Astrocyte (in vitro differentiated cells and primary cell): ENCODE data around the gene MYO1B. TPM values are rescaled to one million over a fixed set of nuclear protein-coding genes. Genes with fewer than 3 reads are reported as not detected.

Source experiments
- DNase-seq: peaks from one replicate; pipeline ENCODE4 v3.0.0-alpha.2; 2010; ENCODE audit warnings: low read depth
- FAIRE-seq: peaks from 2 replicates; lab custom pipeline; 2011; peaks lifted over from hg19 to GRCh38; lab: Jason Lieb, UNC
- H2AFZ ChIP-seq: 2 replicates; pipeline ENCODE4 v1.6.0; 2012; ENCODE audit warnings: low read depth, low read length, inconsistent platforms
- H3K27ac ChIP-seq: 2 replicates; pipeline ENCODE4 v1.5.1; 2011; ENCODE audit warnings: low read depth, low read length, inconsistent platforms
- H3K27me3 ChIP-seq: 2 replicates; pipeline ENCODE4 v1.6.0; 2011; ENCODE audit warnings: low read length, inconsistent platforms; ENCODE audit not compliant: insufficient read depth
- H3K36me3 ChIP-seq: 2 replicates; pipeline ENCODE4 v1.5.1; 2011; ENCODE audit warnings: low read length, inconsistent platforms; ENCODE audit not compliant: insufficient read depth
- H3K4me1 ChIP-seq: 2 replicates; pipeline ENCODE4 v1.5.1; 2011; ENCODE audit warnings: low read length, inconsistent platforms; ENCODE audit not compliant: insufficient read depth
- H3K4me2 ChIP-seq: 2 replicates; pipeline ENCODE4 v1.6.0; 2012; ENCODE audit warnings: low read length, inconsistent platforms
- H3K4me3 ChIP-seq: 2 replicates; pipeline ENCODE4 v1.5.1; 2011; ENCODE audit warnings: low read depth, mild to moderate bottlenecking, low read length, inconsistent platforms; ENCODE audit not compliant: insufficient read depth
- H3K79me2 ChIP-seq: 2 replicates; pipeline ENCODE4 v1.6.0; 2012; ENCODE audit warnings: mild to moderate bottlenecking, low read length, inconsistent platforms; ENCODE audit not compliant: insufficient read depth
- H3K9ac ChIP-seq: 2 replicates; pipeline ENCODE4 v1.6.0; 2012; ENCODE audit warnings: mild to moderate bottlenecking, low read length, inconsistent platforms
- H3K9me3 ChIP-seq: 2 replicates; pipeline ENCODE4 v1.5.1; 2012; ENCODE audit warnings: low read depth, mild to moderate bottlenecking, low read length, inconsistent platforms; ENCODE audit not compliant: insufficient read depth
- H4K20me1 ChIP-seq: 2 replicates; pipeline ENCODE4 v1.6.0; 2012; ENCODE audit warnings: low read length, inconsistent platforms; ENCODE audit not compliant: insufficient read depth
- H3K27ac Mint-ChIP-seq: one replicate; pipeline ENCODE4 v1.8.0; 2021; ENCODE audit warnings: mild to moderate bottlenecking, mixed read lengths; ENCODE audit not compliant: unreplicated experiment
- H3K27me3 Mint-ChIP-seq: one replicate; pipeline ENCODE4 v1.8.0; 2021; ENCODE audit warnings: low read depth, mixed read lengths; ENCODE audit not compliant: unreplicated experiment
- H3K36me3 Mint-ChIP-seq: one replicate; pipeline ENCODE4 v1.8.0; 2021; ENCODE audit warnings: low read depth, mixed read lengths; ENCODE audit not compliant: unreplicated experiment
- H3K4me1 Mint-ChIP-seq: one replicate; pipeline ENCODE4 v1.8.0; 2021; ENCODE audit warnings: low read depth, mixed read lengths; ENCODE audit not compliant: unreplicated experiment
- H3K4me3 Mint-ChIP-seq: one replicate; pipeline ENCODE4 v1.8.0; 2021; ENCODE audit warnings: mild to moderate bottlenecking, moderate library complexity, mixed read lengths; ENCODE audit not compliant: unreplicated experiment
- H3K9me3 Mint-ChIP-seq: one replicate; pipeline ENCODE4 v1.8.0; 2021; ENCODE audit warnings: mild to moderate bottlenecking, mixed read lengths; ENCODE audit not compliant: unreplicated experiment
- EZH2 ChIP-seq: IDR thresholded peaks from 2 replicates; pipeline ENCODE4 v1.6.1; 2012; ENCODE audit warnings: mild to moderate bottlenecking, low read length, inconsistent platforms; ENCODE audit not compliant: insufficient read depth
- total RNA-seq: library from RNA; stranded (reverse); gene quantifications from 2 replicates; pipeline ENCODE4 v1.2.1, GENCODE V29; 2021
- TF ChIP-seq, protein P1 (sequence below): IDR thresholded peaks from 2 replicates; pipeline ENCODE4 v1.5.1; 2011; ENCODE audit warnings: low read depth, mild to moderate bottlenecking, inconsistent platforms, low read length, moderate library complexity; ENCODE audit not compliant: insufficient read depth

MYO1B gene
- total RNA-seq, 1 donor from 2014 or later = 95.7 TPM

- Mint-ChIP-seq H3K9me3 (no peaks in the 10 kb centered on the region), H3K27ac (no peak overlapping the region), H3K27me3 (no peaks in the 10 kb centered on the region), H3K36me3 (no peaks in the 10 kb centered on the region), H3K4me3 (no peak overlapping the region), H3K4me1 (peaks cover 22% of the 10 kb centered on the region)
- no peak for FAIRE-seq
- TF ChIP-seq, protein P1, sequence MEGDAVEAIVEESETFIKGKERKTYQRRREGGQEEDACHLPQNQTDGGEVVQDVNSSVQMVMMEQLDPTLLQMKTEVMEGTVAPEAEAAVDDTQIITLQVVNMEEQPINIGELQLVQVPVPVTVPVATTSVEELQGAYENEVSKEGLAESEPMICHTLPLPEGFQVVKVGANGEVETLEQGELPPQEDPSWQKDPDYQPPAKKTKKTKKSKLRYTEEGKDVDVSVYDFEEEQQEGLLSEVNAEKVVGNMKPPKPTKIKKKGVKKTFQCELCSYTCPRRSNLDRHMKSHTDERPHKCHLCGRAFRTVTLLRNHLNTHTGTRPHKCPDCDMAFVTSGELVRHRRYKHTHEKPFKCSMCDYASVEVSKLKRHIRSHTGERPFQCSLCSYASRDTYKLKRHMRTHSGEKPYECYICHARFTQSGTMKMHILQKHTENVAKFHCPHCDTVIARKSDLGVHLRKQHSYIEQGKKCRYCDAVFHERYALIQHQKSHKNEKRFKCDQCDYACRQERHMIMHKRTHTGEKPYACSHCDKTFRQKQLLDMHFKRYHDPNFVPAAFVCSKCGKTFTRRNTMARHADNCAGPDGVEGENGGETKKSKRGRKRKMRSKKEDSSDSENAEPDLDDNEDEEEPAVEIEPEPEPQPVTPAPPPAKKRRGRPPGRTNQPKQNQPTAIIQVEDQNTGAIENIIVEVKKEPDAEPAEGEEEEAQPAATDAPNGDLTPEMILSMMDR = no peak
- no peak for TF ChIP-seq EZH2
- no peaks in the 10 kb centered on the region for H3K36me3 ChIP-seq
- no peak overlapping the region for H3K27ac ChIP-seq
- H4K20me1 ChIP-seq = no peaks in the 10 kb centered on the region
- no peak overlapping the region for H3K4me2 ChIP-seq
- H3K9ac ChIP-seq = no peak overlapping the region
- H2AFZ ChIP-seq = no peak overlapping the region
- H3K9me3 ChIP-seq = no peaks in the 10 kb centered on the region
- H3K4me3 ChIP-seq = no peak overlapping the region
- no peaks in the 10 kb centered on the region for H3K79me2 ChIP-seq
- no peak for DNase-seq
- no peaks in the 10 kb centered on the region for H3K27me3 ChIP-seq
- H3K4me1 ChIP-seq = peaks cover 16% of the 10 kb centered on the region
Observed at GRCh38 chr2:191220671-191221070, 24.5 kb upstream of the MYO1B start.

DNA sequence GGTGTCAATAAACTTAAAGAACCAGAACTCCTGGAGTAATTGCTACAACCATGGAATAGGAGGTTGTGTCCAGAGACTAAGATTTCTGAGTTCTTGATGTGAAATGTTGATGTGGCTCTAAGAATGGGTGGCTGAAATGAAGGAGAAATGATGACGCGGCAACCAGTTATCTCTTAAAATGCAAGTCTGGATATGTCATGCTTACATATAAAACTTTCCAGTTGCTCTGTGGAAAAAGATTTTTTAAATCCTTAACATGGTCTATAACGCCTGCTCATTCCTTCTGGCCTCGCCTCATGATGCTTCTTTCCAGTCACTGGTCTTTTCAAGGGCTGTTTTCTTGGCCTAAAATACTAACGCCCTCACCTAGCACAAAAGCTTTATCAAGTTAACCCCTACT lies 23.5 kb upstream of the MYO1B start:
- TF ChIP-seq, protein P1 = no peak
- no peak for TF ChIP-seq EZH2
- Histone ChIP-seq H3K27ac (no peak overlapping the region), H3K4me3 (no peak overlapping the region), H3K4me2 (no peak overlapping the region), H3K27me3 (no peaks in the 10 kb centered on the region), H4K20me1 (no peaks in the 10 kb centered on the region), H2AFZ (no peak overlapping the region), H3K9ac (no peak overlapping the region), H3K36me3 (no peaks in the 10 kb centered on the region), H3K79me2 (no peaks in the 10 kb centered on the region), H3K9me3 (no peaks in the 10 kb centered on the region), H3K4me1 (peaks cover 19% of the 10 kb centered on the region)
- Mint-ChIP-seq H3K9me3 (no peaks in the 10 kb centered on the region), H3K27ac (no peak overlapping the region), H3K27me3 (no peaks in the 10 kb centered on the region), H3K4me3 (no peak overlapping the region), H3K36me3 (no peaks in the 10 kb centered on the region), H3K4me1 (peaks cover 32% of the 10 kb centered on the region)
- FAIRE-seq = no peak
- no peak for DNase-seq

GRCh38 chr2:191222507-191222906 lies 22.7 kb upstream of the MYO1B start:
- Mint-ChIP-seq H3K4me1 (peaks cover 33% of the 10 kb centered on the region), H3K36me3 (no peaks in the 10 kb centered on the region), H3K9me3 (no peaks in the 10 kb centered on the region), H3K27me3 (no peaks in the 10 kb centered on the region), H3K27ac (no peak overlapping the region), H3K4me3 (no peak overlapping the region)
- FAIRE-seq (no peak), DNase-seq (no peak)
- Histone ChIP-seq H3K36me3 (no peaks in the 10 kb centered on the region), H4K20me1 (no peaks in the 10 kb centered on the region), H3K27me3 (no peaks in the 10 kb centered on the region), H3K9me3 (no peaks in the 10 kb centered on the region), H3K9ac (no peak overlapping the region), H3K4me3 (no peak overlapping the region), H3K4me2 (no peak overlapping the region), H3K27ac (no peak overlapping the region), H3K79me2 (no peaks in the 10 kb centered on the region), H3K4me1 (peaks cover 17% of the 10 kb centered on the region), H2AFZ (no peak overlapping the region)
- TF ChIP-seq EZH2 = no peak
- TF ChIP-seq, protein P1 = no peak
